GM21737 (cell line): ENCODE data around the gene PPP1R9A.

Source experiments
- ATAC-seq: cut with Tn5 transposase; IDR thresholded peaks from one replicate; pipeline ENCODE4 v1.9.1; 2021; ENCODE audit warnings: mild to moderate bottlenecking, moderate library complexity; ENCODE audit not compliant: unreplicated experiment

The PPP1R9A gene

GRCh38 chr7:95191795-95192194, 284.4 kb downstream of the PPP1R9A start:
- ATAC-seq, result no peak

- no peak for ATAC-seq
These were observed 291.5 kb downstream of the PPP1R9A start for GRCh38 chr7:95198863-95199262.

DNA sequence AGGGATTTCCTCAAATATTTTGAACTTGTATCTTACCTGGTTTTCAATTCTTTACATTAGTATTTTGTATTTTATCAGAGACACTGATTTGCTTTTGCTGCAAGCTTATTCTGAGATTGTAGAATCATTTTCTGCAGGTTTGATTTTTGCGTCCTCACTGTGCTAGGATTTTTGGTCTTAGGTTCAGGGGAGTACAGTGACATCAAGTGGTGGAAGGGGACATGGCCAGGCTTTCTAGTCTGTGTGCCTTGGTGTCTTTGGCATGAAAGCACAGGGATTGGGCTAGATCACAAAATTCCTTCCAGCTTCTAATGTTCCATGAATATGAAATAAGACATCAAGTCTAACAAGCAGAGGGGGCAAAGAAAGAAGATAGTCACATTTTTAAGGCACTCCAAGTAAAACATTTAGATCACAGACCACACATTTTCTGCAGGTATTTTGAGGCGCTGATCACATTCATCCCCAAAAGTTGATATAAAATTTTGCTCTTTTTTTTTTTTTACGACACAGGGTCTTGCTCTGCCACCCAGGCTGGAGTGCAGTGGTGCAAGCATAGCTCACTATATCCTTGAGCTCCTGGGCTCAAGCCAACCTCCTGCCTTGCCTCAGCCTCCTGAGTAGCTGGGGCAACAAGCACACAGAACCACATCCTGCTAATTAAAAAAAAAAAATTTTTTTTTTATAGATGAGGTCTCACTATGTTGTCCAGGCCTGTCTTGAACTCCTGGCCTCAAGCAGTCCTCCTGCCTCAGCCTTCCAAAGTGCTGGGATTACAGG, 292.6 kb downstream of the PPP1R9A start:
- no peak for ATAC-seq

DNA sequence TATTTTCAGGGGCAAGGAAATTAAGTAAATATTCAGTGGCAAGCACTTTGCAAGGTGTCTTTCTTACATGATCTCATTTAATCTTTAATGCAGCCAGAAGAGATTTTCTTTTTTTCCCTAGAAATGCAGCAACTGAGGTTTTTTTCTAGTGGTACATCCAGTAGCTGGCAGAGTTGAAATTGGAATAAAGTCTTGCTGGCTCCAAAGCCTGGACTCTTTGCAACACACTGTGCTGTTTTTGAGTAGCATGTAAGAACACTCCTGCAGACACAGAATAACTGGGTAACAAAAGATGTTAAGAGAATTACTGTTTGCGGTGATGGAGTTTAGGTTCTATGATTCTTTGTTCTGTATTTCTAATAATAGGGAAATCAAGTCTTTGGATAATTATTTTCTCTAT, 293.3 kb downstream of the PPP1R9A start:
- no peak for ATAC-seq

GRCh38 chr7:95201727-95202126, 294.3 kb downstream of the PPP1R9A start:
- no peak for ATAC-seq

GRCh38 chr7:95204618-95205017, 297.2 kb downstream of the PPP1R9A start:
- ATAC-seq, result no peak

GRCh38 chr7:95205665-95206225, 298.4 kb downstream of the PPP1R9A start:
- no peak for ATAC-seq

DNA sequence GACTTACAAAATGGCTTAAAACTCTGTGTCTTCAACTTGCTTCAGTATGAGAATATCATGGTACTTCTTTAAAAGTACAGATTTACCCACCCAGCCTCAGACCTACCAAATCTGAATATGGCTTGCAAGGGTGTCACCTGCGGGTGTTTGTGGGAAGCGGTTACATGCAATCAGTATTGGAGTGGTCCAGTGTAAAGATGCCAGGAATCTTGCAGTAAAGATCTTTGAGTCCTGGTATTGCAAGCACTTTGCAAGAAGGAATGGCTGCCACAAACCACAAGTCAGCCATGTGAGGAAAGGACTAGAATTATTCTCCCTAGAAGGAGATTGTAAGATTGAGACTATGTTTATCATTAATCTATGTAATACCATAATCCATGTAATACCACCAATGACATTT, 301.9 kb downstream of the PPP1R9A start:
- no peak for ATAC-seq

GRCh38 chr7:95209788-95210187, 302.4 kb downstream of the PPP1R9A start:
- ATAC-seq, result no peak

DNA sequence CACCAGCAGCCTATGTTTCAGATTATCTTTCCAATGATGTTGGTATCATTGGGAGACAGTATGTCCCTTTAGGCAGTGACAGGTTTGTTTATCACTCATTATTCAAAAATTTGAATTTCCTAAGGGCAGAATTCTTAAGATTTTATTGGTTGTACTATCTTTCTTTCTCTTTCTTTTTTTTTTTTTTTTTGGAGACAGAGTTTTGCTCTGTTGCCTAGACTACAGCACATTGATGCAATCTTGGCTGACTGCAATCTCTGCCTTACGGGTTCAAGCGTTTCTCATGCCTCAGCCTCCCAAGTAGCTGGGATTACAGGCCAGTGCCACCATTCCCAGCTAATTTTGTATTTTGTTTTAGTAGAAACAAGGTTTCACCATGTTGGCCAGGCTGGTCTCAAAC, 305.8 kb downstream of the PPP1R9A start:
- ATAC-seq, result no peak

GRCh38 chr7:95213809-95214492, 306.6 kb downstream of the PPP1R9A start:
- ATAC-seq, result no peak

DNA sequence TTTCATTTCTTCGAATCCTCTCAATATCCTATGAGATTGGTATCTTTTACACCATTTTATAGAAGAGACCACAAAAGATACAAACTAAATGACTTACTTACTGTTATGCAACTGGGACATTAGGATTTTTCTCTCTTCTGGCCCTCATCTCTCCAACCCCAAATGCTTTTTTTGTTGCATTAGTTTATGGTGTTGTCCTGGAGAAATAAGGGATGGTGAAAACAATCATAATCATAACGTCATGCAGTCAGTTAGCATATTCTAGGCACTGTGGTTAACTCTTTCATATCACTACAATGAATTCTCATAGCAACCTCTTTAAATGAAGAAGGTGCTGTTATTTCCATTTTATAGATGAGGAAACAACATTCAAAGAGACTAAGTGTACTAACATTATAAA, 312.3 kb downstream of the PPP1R9A start:
- no peak for ATAC-seq

- no peak for ATAC-seq
These were observed 312.9 kb downstream of the PPP1R9A start for GRCh38 chr7:95220328-95220727.

DNA sequence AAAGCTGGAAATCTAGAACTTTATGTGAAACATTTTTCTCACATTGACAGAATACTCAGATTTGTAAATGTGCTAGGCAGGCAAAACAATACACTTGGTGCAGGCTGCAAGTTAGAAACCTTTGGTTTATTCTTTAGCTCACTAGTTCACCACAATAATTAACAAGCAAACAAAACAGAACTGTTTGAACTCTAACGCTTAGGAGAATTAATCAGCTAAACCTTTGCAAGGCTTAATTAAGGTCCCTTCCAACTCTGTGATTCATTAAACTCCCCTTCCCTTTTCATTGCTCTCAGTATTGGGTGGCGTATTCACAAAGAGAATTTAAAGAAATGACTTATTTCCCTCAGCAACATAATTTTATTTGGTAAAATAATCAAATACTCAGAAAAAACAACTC, 317.9 kb downstream of the PPP1R9A start:
- no peak for ATAC-seq

- no peak for ATAC-seq
These were observed 321.9 kb downstream of the PPP1R9A start for GRCh38 chr7:95229301-95229700.

DNA sequence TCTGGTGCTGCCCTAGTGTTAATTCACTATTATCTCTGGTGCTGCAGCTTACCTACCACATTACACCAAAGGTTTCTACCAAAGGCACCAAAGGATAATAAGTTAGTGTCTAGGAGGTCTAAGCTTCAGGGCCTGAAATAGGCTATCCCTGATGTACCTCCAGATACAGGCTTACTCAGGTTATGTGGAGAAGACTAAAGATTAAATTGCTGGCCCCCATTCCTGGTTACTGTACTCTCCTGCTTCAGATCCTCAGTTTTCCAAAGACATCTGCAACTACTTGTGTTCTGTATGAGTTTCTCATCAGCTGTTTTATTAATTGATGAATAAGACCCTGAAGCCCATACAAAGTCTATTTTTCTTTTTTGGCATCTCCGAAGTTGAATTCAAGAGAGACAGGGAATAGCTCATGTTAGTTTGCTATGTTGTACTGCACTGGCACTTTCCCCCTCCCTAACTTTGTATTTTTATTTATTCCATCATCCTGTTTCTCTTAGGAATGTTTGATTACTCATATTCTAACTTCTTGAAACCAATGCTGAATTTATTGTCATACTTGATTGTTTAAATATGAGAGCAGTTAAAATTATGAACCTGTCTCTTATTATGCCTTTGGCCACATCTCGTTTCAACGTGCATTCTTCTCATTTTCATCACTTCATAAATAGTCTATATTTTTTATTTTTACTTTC, 331.0 kb downstream of the PPP1R9A start:
- no peak for ATAC-seq

- ATAC-seq, result no peak
These were observed 333.5 kb downstream of the PPP1R9A start for GRCh38 chr7:95240921-95241320.

GRCh38 chr7:95242266-95242665, 334.9 kb downstream of the PPP1R9A start:
- no peak for ATAC-seq

- no peak for ATAC-seq
These were observed 337.2 kb downstream of the PPP1R9A start for GRCh38 chr7:95244616-95245015.

DNA sequence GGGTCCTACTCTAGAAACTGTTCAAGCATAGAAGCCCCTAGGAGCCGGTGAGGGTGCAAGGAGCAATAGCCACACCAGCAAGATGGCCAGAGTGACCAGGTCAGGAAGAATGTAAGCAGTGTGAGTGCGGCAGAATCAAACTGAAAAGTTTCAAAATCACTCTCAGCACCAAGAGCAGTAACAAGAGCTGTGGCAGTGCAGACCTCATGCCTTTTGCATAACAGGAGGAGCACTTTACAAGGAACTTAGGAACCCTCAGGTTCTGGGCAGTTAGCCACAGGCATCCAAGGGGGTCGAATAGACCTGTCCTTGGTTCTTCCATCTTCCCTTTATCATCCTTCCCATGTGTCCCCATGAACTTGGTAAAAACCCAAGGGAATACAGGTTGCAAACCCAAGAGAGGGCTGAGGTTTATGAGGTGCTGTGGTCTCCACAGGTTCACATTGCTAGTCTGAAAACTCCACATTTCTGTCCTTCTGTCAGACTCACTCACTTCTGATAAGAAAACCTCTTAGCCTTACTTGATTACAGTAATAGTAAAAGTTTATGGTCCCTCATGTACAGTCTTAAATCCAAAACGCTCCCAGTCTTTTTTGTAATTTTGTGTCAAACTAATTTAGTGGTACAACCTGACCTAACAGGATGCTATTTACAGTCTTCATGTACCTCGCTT, 338.6 kb downstream of the PPP1R9A start:
- ATAC-seq, result no peak

DNA sequence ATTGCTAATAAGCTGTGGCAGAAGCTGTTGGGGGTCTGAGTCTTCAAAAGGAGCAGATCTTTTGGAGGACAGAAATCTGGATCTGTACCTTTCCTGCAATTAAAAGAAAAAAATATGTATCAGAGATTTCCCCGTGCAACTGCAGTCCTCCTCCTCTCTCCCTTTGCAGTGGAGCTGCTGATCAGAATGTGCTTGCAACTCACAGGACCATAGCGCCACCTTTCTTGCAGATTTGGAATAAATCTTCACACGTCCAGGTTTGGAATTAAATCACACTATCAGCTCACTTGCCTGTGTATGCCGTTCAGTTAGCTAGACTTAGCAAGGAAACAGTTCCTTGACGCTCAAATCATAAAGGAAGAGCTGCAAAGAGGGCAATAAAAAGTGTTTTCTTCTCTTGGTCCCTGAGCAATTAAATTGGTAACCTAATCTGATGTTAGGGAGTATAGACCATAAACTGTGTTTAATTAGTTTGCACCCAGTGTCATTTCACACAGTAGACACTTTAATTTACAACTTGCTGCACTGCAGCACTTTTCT, 339.5 kb downstream of the PPP1R9A start:
- no peak for ATAC-seq
